MM.1S (cell line): ENCODE measurements around the gene LRFN2.

Experiments
- DNase-seq: peaks from one replicate; pipeline ENCODE4 v3.0.0-alpha.2; 2015
- H2AFZ ChIP-seq: fragments of 300-600 bp; sonication (generic); 2 replicates; pipeline ENCODE4 v1.6.0; 2016; ENCODE audit warnings: antibody characterized with exemption, low read length
- H3F3A ChIP-seq: fragments of 300-600 bp; sonication (generic); 2 replicates; pipeline ENCODE4 v1.6.1; 2016; ENCODE audit warnings: mild to moderate bottlenecking, antibody characterized with exemption, low read length, moderate library complexity, mixed read lengths; ENCODE audit not compliant: insufficient read depth
- H3K27ac ChIP-seq: fragments of 300-600 bp; sonication (generic); 2 replicates; pipeline ENCODE4 v1.5.1; 2016; ENCODE audit warnings: mild to moderate bottlenecking, low read length
- H3K27me3 ChIP-seq: fragments of 300-600 bp; sonication (generic); replicated peaks from 2 replicates; pipeline ENCODE4 v1.6.0; 2016; ENCODE audit warnings: low read length; ENCODE audit not compliant: insufficient read depth
- H3K36me3 ChIP-seq: fragments of 300-600 bp; sonication (generic); replicated peaks from 2 replicates; pipeline ENCODE4 v1.6.1; 2016; ENCODE audit warnings: mild to moderate bottlenecking, low read length, mixed read lengths; ENCODE audit not compliant: insufficient read depth
- H3K4me1 ChIP-seq: fragments of 300-600 bp; sonication (generic); 2 replicates; pipeline ENCODE4 v1.6.1; 2016; ENCODE audit warnings: low read length, mixed read lengths
- H3K4me2 ChIP-seq: fragments of 300-600 bp; sonication (generic); 2 replicates; pipeline ENCODE4 v1.6.0; 2016; ENCODE audit warnings: low read depth, low read length
- H3K4me3 ChIP-seq: fragments of 300-600 bp; sonication (generic); 2 replicates; pipeline ENCODE4 v1.5.1; 2016; ENCODE audit warnings: low read length, mixed read lengths
- H3K79me2 ChIP-seq: fragments of 300-600 bp; sonication (generic); 2 replicates; pipeline ENCODE4 v1.6.1; 2016; ENCODE audit warnings: mixed run types, low read length, mixed read lengths
- H3K9ac ChIP-seq: fragments of 300-600 bp; sonication (generic); 2 replicates; pipeline ENCODE4 v1.6.1; 2016; ENCODE audit warnings: low read length, mixed read lengths
- H3K9me2 ChIP-seq: fragments of 300-600 bp; sonication (generic); replicated peaks from 2 replicates; pipeline ENCODE4 v1.6.1; 2016; ENCODE audit warnings: mild to moderate bottlenecking, low read length, mixed read lengths; ENCODE audit not compliant: insufficient read depth
- H3K9me3 ChIP-seq: fragments of 300-600 bp; sonication (generic); replicated peaks from 2 replicates; pipeline ENCODE4 v1.6.1; 2016; ENCODE audit warnings: mild to moderate bottlenecking, low read length, mixed read lengths; ENCODE audit not compliant: insufficient read depth
- H4K20me1 ChIP-seq: fragments of 300-600 bp; sonication (generic); 2 replicates; pipeline ENCODE4 v1.6.1; 2016; ENCODE audit warnings: mild to moderate bottlenecking, low read length, moderate library complexity, mixed read lengths; ENCODE audit not compliant: insufficient read depth
- EZH2 ChIP-seq: fragments of 300-600 bp; sonication (generic); optimal IDR thresholded peaks from 2 replicates; pipeline ENCODE3; 2017; ENCODE audit warnings: low read depth, mild to moderate bottlenecking, antibody characterized with exemption, low read length, mixed read lengths
- EZH2phosphoT487 ChIP-seq: fragments of 300-600 bp; sonication (generic); IDR thresholded peaks from 2 replicates; pipeline ENCODE4 v1.6.1; 2018; ENCODE audit warnings: antibody characterized with exemption, low read length
- TF ChIP-seq, protein P1 (sequence below): fragments of 300-600 bp; sonication (generic); IDR thresholded peaks from 2 replicates; pipeline ENCODE4 v1.5.1; 2016; ENCODE audit warnings: antibody characterized with exemption, low read length, mixed read lengths

LRFN2 gene

GRCh38 chr6:40391086-40391485, 196.1 kb downstream of the LRFN2 start:
- H3K9me3 ChIP-seq = no peaks in the 10 kb centered on the region

DNA sequence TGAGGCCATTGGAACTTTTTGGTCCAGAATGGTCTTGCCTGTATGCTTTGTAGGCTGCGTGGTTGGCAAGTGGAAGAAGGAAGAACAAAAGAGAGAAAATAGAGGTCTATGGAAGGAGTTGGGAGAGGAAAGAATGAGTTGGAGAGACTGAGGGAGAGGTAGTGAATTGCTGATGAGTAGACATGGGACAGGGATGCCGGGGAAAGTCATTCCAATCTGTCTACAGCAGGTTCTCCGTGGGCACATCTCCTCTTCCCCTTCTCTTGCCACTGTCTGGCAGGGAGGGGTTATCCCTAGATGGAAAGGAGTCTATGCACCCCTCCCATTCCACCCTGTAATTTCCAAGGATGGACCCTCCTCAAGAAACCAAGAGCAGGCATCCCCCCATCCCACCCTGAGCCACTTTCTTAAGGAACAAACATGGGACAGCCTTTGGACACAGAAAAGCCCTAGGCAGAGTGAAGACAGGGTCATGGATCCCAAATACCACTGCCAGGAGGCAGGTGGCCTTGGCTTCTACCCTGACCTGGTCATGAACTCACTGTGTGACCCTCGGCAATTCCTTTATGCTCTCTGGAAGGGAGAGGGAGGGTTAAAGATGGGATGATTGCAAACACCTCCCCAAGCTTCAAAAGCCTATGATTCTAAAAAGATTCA, 196.9 kb downstream of the LRFN2 start:
- H3K4me3 ChIP-seq = no peak overlapping the region
- no peaks in the 10 kb centered on the region for H3F3A ChIP-seq
- H3K4me2 ChIP-seq = no peak overlapping the region
- DNase-seq = no peak
- TF ChIP-seq EZH2 (no peak), EZH2phosphoT487 (no peak)
- TF ChIP-seq, protein P1, sequence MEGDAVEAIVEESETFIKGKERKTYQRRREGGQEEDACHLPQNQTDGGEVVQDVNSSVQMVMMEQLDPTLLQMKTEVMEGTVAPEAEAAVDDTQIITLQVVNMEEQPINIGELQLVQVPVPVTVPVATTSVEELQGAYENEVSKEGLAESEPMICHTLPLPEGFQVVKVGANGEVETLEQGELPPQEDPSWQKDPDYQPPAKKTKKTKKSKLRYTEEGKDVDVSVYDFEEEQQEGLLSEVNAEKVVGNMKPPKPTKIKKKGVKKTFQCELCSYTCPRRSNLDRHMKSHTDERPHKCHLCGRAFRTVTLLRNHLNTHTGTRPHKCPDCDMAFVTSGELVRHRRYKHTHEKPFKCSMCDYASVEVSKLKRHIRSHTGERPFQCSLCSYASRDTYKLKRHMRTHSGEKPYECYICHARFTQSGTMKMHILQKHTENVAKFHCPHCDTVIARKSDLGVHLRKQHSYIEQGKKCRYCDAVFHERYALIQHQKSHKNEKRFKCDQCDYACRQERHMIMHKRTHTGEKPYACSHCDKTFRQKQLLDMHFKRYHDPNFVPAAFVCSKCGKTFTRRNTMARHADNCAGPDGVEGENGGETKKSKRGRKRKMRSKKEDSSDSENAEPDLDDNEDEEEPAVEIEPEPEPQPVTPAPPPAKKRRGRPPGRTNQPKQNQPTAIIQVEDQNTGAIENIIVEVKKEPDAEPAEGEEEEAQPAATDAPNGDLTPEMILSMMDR = no peak
- no peaks in the 10 kb centered on the region for H3K36me3 ChIP-seq
- no peaks in the 10 kb centered on the region for H4K20me1 ChIP-seq
- H3K9me3 ChIP-seq = no peaks in the 10 kb centered on the region
- H3K4me1 ChIP-seq = no peaks in the 10 kb centered on the region
- no peak overlapping the region for H3K9ac ChIP-seq
- H2AFZ ChIP-seq = no peak overlapping the region
- H3K27me3 ChIP-seq = no peaks in the 10 kb centered on the region
- H3K9me2 ChIP-seq = no peaks in the 10 kb centered on the region
- no peaks in the 10 kb centered on the region for H3K79me2 ChIP-seq
- H3K27ac ChIP-seq = no peak overlapping the region

More at GRCh38 chr6:40391086-40391485, 196.1 kb downstream of the LRFN2 start:
- Histone ChIP-seq H3K4me3 (no peak overlapping the region), H3K9ac (no peak overlapping the region), H3K27me3 (no peaks in the 10 kb centered on the region), H4K20me1 (no peaks in the 10 kb centered on the region), H3K4me1 (no peaks in the 10 kb centered on the region), H3K36me3 (no peaks in the 10 kb centered on the region), H3F3A (no peaks in the 10 kb centered on the region), H3K4me2 (no peak overlapping the region), H3K27ac (no peak overlapping the region), H2AFZ (no peak overlapping the region), H3K9me2 (no peaks in the 10 kb centered on the region), H3K79me2 (no peaks in the 10 kb centered on the region)
- no peak for DNase-seq
- TF ChIP-seq EZH2 (no peak), EZH2phosphoT487 (no peak)
- TF ChIP-seq, protein P1 = no peak

GRCh38 chr6:40389254-40389653, 197.9 kb downstream of the LRFN2 start:
- Histone ChIP-seq H3K27ac (no peak overlapping the region), H3K9me3 (no peaks in the 10 kb centered on the region), H3K36me3 (no peaks in the 10 kb centered on the region), H3K79me2 (no peaks in the 10 kb centered on the region), H4K20me1 (no peaks in the 10 kb centered on the region), H3K4me1 (no peaks in the 10 kb centered on the region), H3K9me2 (no peaks in the 10 kb centered on the region), H3K4me3 (no peak overlapping the region), H3K4me2 (no peak overlapping the region), H3K27me3 (no peaks in the 10 kb centered on the region), H2AFZ (no peak overlapping the region), H3K9ac (no peak overlapping the region), H3F3A (no peaks in the 10 kb centered on the region)
- no peak for DNase-seq
- TF ChIP-seq, protein P1 = no peak
- TF ChIP-seq EZH2 (no peak), EZH2phosphoT487 (no peak)
